ENCODE measurements around the gene PI3.

PI3 gene

GRCh38 chr20:45149062-45149461, 25.6 kb upstream of the PI3 start:
- TF ChIP-seq, protein P1, sequence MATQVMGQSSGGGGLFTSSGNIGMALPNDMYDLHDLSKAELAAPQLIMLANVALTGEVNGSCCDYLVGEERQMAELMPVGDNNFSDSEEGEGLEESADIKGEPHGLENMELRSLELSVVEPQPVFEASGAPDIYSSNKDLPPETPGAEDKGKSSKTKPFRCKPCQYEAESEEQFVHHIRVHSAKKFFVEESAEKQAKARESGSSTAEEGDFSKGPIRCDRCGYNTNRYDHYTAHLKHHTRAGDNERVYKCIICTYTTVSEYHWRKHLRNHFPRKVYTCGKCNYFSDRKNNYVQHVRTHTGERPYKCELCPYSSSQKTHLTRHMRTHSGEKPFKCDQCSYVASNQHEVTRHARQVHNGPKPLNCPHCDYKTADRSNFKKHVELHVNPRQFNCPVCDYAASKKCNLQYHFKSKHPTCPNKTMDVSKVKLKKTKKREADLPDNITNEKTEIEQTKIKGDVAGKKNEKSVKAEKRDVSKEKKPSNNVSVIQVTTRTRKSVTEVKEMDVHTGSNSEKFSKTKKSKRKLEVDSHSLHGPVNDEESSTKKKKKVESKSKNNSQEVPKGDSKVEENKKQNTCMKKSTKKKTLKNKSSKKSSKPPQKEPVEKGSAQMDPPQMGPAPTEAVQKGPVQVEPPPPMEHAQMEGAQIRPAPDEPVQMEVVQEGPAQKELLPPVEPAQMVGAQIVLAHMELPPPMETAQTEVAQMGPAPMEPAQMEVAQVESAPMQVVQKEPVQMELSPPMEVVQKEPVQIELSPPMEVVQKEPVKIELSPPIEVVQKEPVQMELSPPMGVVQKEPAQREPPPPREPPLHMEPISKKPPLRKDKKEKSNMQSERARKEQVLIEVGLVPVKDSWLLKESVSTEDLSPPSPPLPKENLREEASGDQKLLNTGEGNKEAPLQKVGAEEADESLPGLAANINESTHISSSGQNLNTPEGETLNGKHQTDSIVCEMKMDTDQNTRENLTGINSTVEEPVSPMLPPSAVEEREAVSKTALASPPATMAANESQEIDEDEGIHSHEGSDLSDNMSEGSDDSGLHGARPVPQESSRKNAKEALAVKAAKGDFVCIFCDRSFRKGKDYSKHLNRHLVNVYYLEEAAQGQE (IDR thresholded peaks at IDR 0.05; ENCODE audit: low read depth) = no peak
- no peak for TF ChIP-seq RAD21 (IDR thresholded peaks at IDR 0.05; ENCODE audit: low read depth)
- TF ChIP-seq MAX (IDR thresholded peaks at IDR 0.05) = no peak
- no peak for TF ChIP-seq FOXM1 (IDR thresholded peaks at IDR 0.05; ENCODE audit: borderline replicate concordance, low read depth)
- TF ChIP-seq YY1 (IDR thresholded peaks at IDR 0.05; ENCODE audit: low read depth) = no peak
- TF ChIP-seq CEBPB (IDR thresholded peaks at IDR 0.05) = no peak
- TF ChIP-seq ZBTB7A (IDR thresholded peaks at IDR 0.05; ENCODE audit: low read depth) = no peak
- TF ChIP-seq TEAD4 (IDR thresholded peaks at IDR 0.05) = no peak
- TF ChIP-seq CREB1 (IDR thresholded peaks at IDR 0.05; ENCODE audit: low read depth) = no peak
- TF ChIP-seq TCF12 (IDR thresholded peaks at IDR 0.05; ENCODE audit: low read depth) = no peak
- TF ChIP-seq TAF1 (IDR thresholded peaks at IDR 0.05; ENCODE audit: low read depth) = no peak
- TF ChIP-seq USF1 (IDR thresholded peaks at IDR 0.05) = no peak
- TF ChIP-seq EGR1 (IDR thresholded peaks at IDR 0.05) = no peak
- TF ChIP-seq NFIC (IDR thresholded peaks at IDR 0.05) = no peak
- TF ChIP-seq EP300 (IDR thresholded peaks at IDR 0.05; ENCODE audit: borderline replicate concordance) = no peak

DNA sequence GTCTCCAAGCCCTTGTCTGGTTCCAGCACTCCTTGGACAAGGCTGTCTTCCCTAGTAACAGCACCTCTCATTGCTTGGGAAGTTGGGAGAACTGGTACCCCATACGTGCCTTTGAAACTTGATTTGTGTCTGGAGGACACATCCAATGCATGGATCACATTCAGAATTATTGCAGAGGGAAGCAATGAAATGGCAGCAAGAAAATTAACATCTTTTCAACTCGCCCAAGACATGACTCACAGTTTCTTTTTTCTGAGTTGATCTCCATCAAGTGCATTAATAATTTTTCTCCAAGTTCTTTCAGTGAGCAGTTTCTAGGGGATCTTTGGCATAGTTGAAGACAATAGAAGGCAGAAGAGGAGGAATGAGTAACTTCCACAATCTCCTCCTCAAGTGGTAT, 22.3 kb upstream of the PI3 start:
- TF ChIP-seq FOXM1 (IDR thresholded peaks at IDR 0.05; ENCODE audit: borderline replicate concordance, low read depth) = no peak
- no peak for TF ChIP-seq NFIC (IDR thresholded peaks at IDR 0.05)

DNA sequence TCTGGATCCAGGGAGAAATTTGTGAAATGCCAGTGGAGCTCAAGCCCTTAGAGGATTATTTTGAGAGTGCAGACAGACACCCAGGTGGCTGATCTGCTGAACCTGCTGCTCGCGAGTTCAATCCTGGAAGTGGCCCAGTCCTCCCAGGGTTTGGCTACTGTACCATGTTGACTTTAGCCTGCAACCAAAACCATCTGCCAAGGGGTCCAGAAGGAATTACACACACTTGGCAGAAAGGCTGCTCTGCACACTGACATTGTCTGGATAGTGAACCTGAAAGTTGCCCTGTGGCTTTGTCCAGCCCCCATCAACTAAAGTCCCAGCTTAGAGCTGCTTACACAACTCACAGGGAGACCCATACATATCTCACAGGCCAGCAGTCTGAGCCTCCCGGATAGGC, 21.6 kb upstream of the PI3 start:
- no peak for TF ChIP-seq CEBPB (IDR thresholded peaks at IDR 0.05)
- TF ChIP-seq YY1 (IDR thresholded peaks at IDR 0.05; ENCODE audit: low read depth) = no peak
- no peak for TF ChIP-seq NFIC (IDR thresholded peaks at IDR 0.05)
- TF ChIP-seq FOXM1 (IDR thresholded peaks at IDR 0.05; ENCODE audit: borderline replicate concordance, low read depth) = no peak
- no peak for TF ChIP-seq MAX (IDR thresholded peaks at IDR 0.05)
- TF ChIP-seq RAD21 (IDR thresholded peaks at IDR 0.05; ENCODE audit: low read depth) = no peak
- TF ChIP-seq CREB1 (IDR thresholded peaks at IDR 0.05; ENCODE audit: low read depth) = no peak
- TF ChIP-seq ZBTB7A (IDR thresholded peaks at IDR 0.05; ENCODE audit: low read depth) = no peak
- TF ChIP-seq, protein P1 (IDR thresholded peaks at IDR 0.05; ENCODE audit: low read depth) = no peak
- TF ChIP-seq TAF1 (IDR thresholded peaks at IDR 0.05; ENCODE audit: low read depth) = no peak
- no peak for TF ChIP-seq USF1 (IDR thresholded peaks at IDR 0.05)
- TF ChIP-seq TCF12 (IDR thresholded peaks at IDR 0.05; ENCODE audit: low read depth) = no peak
- TF ChIP-seq TEAD4 (IDR thresholded peaks at IDR 0.05) = no peak
- TF ChIP-seq EGR1 (IDR thresholded peaks at IDR 0.05) = no peak
- TF ChIP-seq EP300 (IDR thresholded peaks at IDR 0.05; ENCODE audit: borderline replicate concordance) = no peak

DNA sequence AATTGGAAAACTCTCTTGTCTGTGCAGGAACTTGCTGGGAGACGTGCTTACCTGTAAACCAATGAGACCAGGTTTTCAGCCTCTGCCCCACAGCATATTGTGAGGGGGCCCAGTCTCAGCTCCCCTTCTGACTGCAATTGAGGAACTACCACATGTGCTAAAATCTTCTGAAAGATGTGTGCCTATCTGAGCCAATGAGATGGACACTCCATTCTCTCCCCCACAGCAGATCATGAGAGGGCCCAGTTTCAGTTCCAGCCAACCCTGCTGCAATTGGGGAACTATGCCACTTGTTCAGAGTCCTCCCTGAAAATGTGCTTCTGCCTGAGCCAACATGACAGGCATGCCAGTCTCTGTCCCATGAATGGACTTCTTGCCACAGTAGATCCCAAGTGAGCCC, 20.9 kb upstream of the PI3 start:
- TF ChIP-seq USF1 (IDR thresholded peaks at IDR 0.05) = no peak
- TF ChIP-seq MAX (IDR thresholded peaks at IDR 0.05) = no peak
- TF ChIP-seq TEAD4 (IDR thresholded peaks at IDR 0.05) = no peak
- no peak for TF ChIP-seq ZBTB7A (IDR thresholded peaks at IDR 0.05; ENCODE audit: low read depth)
- TF ChIP-seq CEBPB (IDR thresholded peaks at IDR 0.05) = no peak
- TF ChIP-seq CREB1 (IDR thresholded peaks at IDR 0.05; ENCODE audit: low read depth) = no peak
- no peak for TF ChIP-seq NFIC (IDR thresholded peaks at IDR 0.05)
- TF ChIP-seq YY1 (IDR thresholded peaks at IDR 0.05; ENCODE audit: low read depth) = no peak
- TF ChIP-seq, protein P1 (IDR thresholded peaks at IDR 0.05; ENCODE audit: low read depth) = no peak
- TF ChIP-seq FOXM1 (IDR thresholded peaks at IDR 0.05; ENCODE audit: borderline replicate concordance, low read depth) = no peak
- no peak for TF ChIP-seq TAF1 (IDR thresholded peaks at IDR 0.05; ENCODE audit: low read depth)
- no peak for TF ChIP-seq EP300 (IDR thresholded peaks at IDR 0.05; ENCODE audit: borderline replicate concordance)
- TF ChIP-seq TCF12 (IDR thresholded peaks at IDR 0.05; ENCODE audit: low read depth) = no peak
- TF ChIP-seq EGR1 (IDR thresholded peaks at IDR 0.05) = no peak
- no peak for TF ChIP-seq RAD21 (IDR thresholded peaks at IDR 0.05; ENCODE audit: low read depth)
